ENCODE measurements around the gene KCNQ1. TPM values are rescaled to one million over a fixed set of nuclear protein-coding genes. Genes with fewer than 3 reads are reported as not detected.

The KCNQ1 gene
- polyA plus RNA-seq, 1 donor from 2014 or later, result not detected

GRCh38 chr11:2520736-2521035 lies 75.9 kb downstream of the KCNQ1 start:
- Histone ChIP-seq H3K9me3 (ENCODE audit: low read length) (no peaks in the 10 kb centered on the region), H2AFZ (ENCODE audit: low read depth, low read length) (no peak overlapping the region), H3K36me3 (ENCODE audit: insufficient read depth, low read length) (no peaks in the 10 kb centered on the region), H3K79me2 (replicated peaks; ENCODE audit: insufficient read depth, low read length) (no peaks in the 10 kb centered on the region), H3K4me3 (ENCODE audit: low read length) (no peak overlapping the region), H3K27me3 (ENCODE audit: insufficient read depth, low read depth, low read length) (no peaks in the 10 kb centered on the region), H3K9ac (ENCODE audit: low read length) (no peak overlapping the region), H3F3A (ENCODE audit: insufficient read depth, low read length, poor library complexity, severe bottlenecking) (no peaks in the 10 kb centered on the region), H3K27ac (ENCODE audit: low read length) (no peak overlapping the region), H4K20me1 (ENCODE audit: insufficient read depth) (no peaks in the 10 kb centered on the region), H3K9me2 (ENCODE audit: insufficient read depth, low read length) (no peaks in the 10 kb centered on the region), H3K4me2 (ENCODE audit: low read length) (no peak overlapping the region)
- TF ChIP-seq MXI1 (conservative IDR thresholded peaks at IDR 0.05; ENCODE audit: poor library complexity, severe bottlenecking) (no peak), RAD21 (conservative IDR thresholded peaks at IDR 0.05) (no peak), EP300 (conservative IDR thresholded peaks at IDR 0.05; ENCODE audit: poor library complexity, severe bottlenecking) (no peak), REST (IDR thresholded peaks at IDR 0.05; ENCODE audit: borderline replicate concordance) (no peak)

- H3K9me3 ChIP-seq (ENCODE audit: low read length), result no peaks in the 10 kb centered on the region
- no peak overlapping the region for H3K9ac ChIP-seq (ENCODE audit: low read length)
- H3K4me2 ChIP-seq (ENCODE audit: low read length), result no peak overlapping the region
- H3K27ac ChIP-seq (ENCODE audit: low read length), result no peak overlapping the region
- no peaks in the 10 kb centered on the region for H3K79me2 ChIP-seq (replicated peaks; ENCODE audit: insufficient read depth, low read length)
- no peaks in the 10 kb centered on the region for H3K9me2 ChIP-seq (ENCODE audit: insufficient read depth, low read length)
- H4K20me1 ChIP-seq (ENCODE audit: insufficient read depth), result no peaks in the 10 kb centered on the region
- no peaks in the 10 kb centered on the region for H3F3A ChIP-seq (ENCODE audit: insufficient read depth, low read length, poor library complexity, severe bottlenecking)
- TF ChIP-seq REST (IDR thresholded peaks at IDR 0.05; ENCODE audit: borderline replicate concordance) (no peak), EP300 (conservative IDR thresholded peaks at IDR 0.05; ENCODE audit: poor library complexity, severe bottlenecking) (no peak), SMC3 (conservative IDR thresholded peaks at IDR 0.05; ENCODE audit: poor library complexity) (no peak), RAD21 (conservative IDR thresholded peaks at IDR 0.05) (no peak), EZH2 (IDR thresholded peaks at IDR 0.05; ENCODE audit: borderline replicate concordance, insufficient read depth, low read length, poor library complexity, severe bottlenecking) (no peak), MXI1 (conservative IDR thresholded peaks at IDR 0.05; ENCODE audit: poor library complexity, severe bottlenecking) (no peak), TAF1 (IDR thresholded peaks at IDR 0.05; ENCODE audit: low read depth) (no peak), POLR2AphosphoS5 (IDR thresholded peaks at IDR 0.05) (no peak)
- TF ChIP-seq, protein P1, sequence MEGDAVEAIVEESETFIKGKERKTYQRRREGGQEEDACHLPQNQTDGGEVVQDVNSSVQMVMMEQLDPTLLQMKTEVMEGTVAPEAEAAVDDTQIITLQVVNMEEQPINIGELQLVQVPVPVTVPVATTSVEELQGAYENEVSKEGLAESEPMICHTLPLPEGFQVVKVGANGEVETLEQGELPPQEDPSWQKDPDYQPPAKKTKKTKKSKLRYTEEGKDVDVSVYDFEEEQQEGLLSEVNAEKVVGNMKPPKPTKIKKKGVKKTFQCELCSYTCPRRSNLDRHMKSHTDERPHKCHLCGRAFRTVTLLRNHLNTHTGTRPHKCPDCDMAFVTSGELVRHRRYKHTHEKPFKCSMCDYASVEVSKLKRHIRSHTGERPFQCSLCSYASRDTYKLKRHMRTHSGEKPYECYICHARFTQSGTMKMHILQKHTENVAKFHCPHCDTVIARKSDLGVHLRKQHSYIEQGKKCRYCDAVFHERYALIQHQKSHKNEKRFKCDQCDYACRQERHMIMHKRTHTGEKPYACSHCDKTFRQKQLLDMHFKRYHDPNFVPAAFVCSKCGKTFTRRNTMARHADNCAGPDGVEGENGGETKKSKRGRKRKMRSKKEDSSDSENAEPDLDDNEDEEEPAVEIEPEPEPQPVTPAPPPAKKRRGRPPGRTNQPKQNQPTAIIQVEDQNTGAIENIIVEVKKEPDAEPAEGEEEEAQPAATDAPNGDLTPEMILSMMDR (IDR thresholded peaks at IDR 0.05; ENCODE audit: poor library complexity, severe bottlenecking), result no peak
- H3K27me3 ChIP-seq (ENCODE audit: insufficient read depth, low read depth, low read length), result no peaks in the 10 kb centered on the region
- no peak overlapping the region for H3K4me3 ChIP-seq (ENCODE audit: low read length)
- no peaks in the 10 kb centered on the region for H3K36me3 ChIP-seq (ENCODE audit: insufficient read depth, low read length)
- H2AFZ ChIP-seq (ENCODE audit: low read depth, low read length), result no peak overlapping the region
Measured at GRCh38 chr11:2521081-2521732, 76.4 kb downstream of the KCNQ1 start.

Data from neural cell (in vitro differentiated cells).